Esophagus muscularis mucosa (tissue), 4 donors: ENCODE results near the gene PLCL1.

Experiments
- CTCF ChIP-seq, 3 experiments: fragments of 200-600 bp in 2 of 3; fragments of 450-650 bp in 1 of 3; sonication (generic) in 2 of 3; IDR thresholded peaks; one replicate each; pipeline ENCODE4 v1.5.1; 2017 to 2019; ENCODE audit warnings: antibody characterized with exemption in 3 of 3, mild to moderate bottlenecking in 2 of 3, moderate library complexity in 1 of 3
- EP300 ChIP-seq: sonication (generic); formaldehyde crosslinking; IDR thresholded peaks from one replicate; pipeline ENCODE4 v1.6.1; 2017; ENCODE audit warnings: antibody characterized with exemption
- POLR2A ChIP-seq: fragments of 450-650 bp; IDR thresholded peaks from one replicate; pipeline ENCODE4 v1.6.1; 2017; ENCODE audit warnings: antibody characterized with exemption, moderate library complexity, mild to moderate bottlenecking, low read depth

- TF ChIP-seq CTCF (IDR thresholded peaks at IDR 0.05), result no peak
- TF ChIP-seq EP300, result no peak
- TF ChIP-seq POLR2A, result no peak
Measured at GRCh38 chr2:198100346-198100745, 296.0 kb downstream of the PLCL1 start.
